HEK293 (cell line): ENCODE results near the gene SSC4D.

Source experiments
- CTCF ChIA-PET: fragments of 350-600 bp; formaldehyde crosslinking; extraction: SDS; loops from one replicate; lab custom pipeline; 2021; ENCODE audit warnings: antibody characterized with exemption; lab: Yijun Ruan, JAX
- POLR2A ChIA-PET: fragments of 300-600 bp; formaldehyde crosslinking; extraction: SDS; loops from one replicate; lab custom pipeline; 2020; ENCODE audit warnings: antibody characterized with exemption, inconsistent platforms; lab: Yijun Ruan, JAX
- H3K27ac ChIP-seq: fragments of 200-500 bp; sonication (Bioruptor generic); 2 replicates; pipeline ENCODE4 v1.5.1; 2014; ENCODE audit warnings: low read depth, low read length, control low read depth, inconsistent platforms; ENCODE audit errors: extremely low read depth
- H3K36me3 ChIP-seq, 2 experiments: fragments of 200-500 bp in 1 of 2; sonication (Bioruptor generic) in 1 of 2; 1 replicate in 1 of 2; 2 replicates in 1 of 2; pipeline ENCODE4 v1.5.1; 2014 to 2017; ENCODE audit warnings: inconsistent platforms in 2 of 2, low read length in 2 of 2; ENCODE audit not compliant: control insufficient read depth in 2 of 2, insufficient read depth in 1 of 2
- H3K4me1 ChIP-seq: fragments of 200-500 bp; sonication (Bioruptor generic); 2 replicates; pipeline ENCODE4 v1.5.1; 2014; ENCODE audit warnings: mild to moderate bottlenecking, low read length, inconsistent platforms; ENCODE audit not compliant: control insufficient read depth, insufficient read depth
- H3K4me3 ChIP-seq: 2 replicates; pipeline ENCODE4 v1.5.1; 2011; ENCODE audit warnings: low read depth, mild to moderate bottlenecking, control low read depth, low read length, moderate library complexity
- H3K9me3 ChIP-seq: fragments of 200-500 bp; sonication (Bioruptor generic); 2 replicates; pipeline ENCODE4 v1.5.1; 2014; ENCODE audit warnings: low read depth, low read length, inconsistent platforms; ENCODE audit not compliant: control insufficient read depth, insufficient read depth
- BCL11B ChIP-seq: fragments of 450-650 bp; formaldehyde crosslinking; IDR thresholded peaks from 2 replicates; pipeline ENCODE4 v1.5.1; 2016; ENCODE audit warnings: low read depth, missing biosample characterization, missing genetic modification characterization
- GFI1B ChIP-seq: fragments of 450-650 bp; formaldehyde crosslinking; IDR thresholded peaks from 2 replicates; pipeline ENCODE4 v1.5.1; 2016; ENCODE audit warnings: missing biosample characterization, missing genetic modification characterization
- GLIS2 ChIP-seq: fragments of 450-650 bp; formaldehyde crosslinking; IDR thresholded peaks from 2 replicates; pipeline ENCODE4 v1.5.1; 2016; ENCODE audit warnings: missing biosample characterization, missing genetic modification characterization
- HOXA7 ChIP-seq: sonication (generic); formaldehyde crosslinking; IDR thresholded peaks from 2 replicates; pipeline ENCODE4 v1.8.1; 2022; ENCODE audit warnings: missing genetic modification reagents, borderline replicate concordance
- SCRT2 ChIP-seq: fragments of 450-650 bp; formaldehyde crosslinking; IDR thresholded peaks from 2 replicates; pipeline ENCODE4 v1.5.1; 2016; ENCODE audit warnings: missing biosample characterization, missing genetic modification characterization
- WT1 ChIP-seq: fragments of 450-650 bp; formaldehyde crosslinking; IDR thresholded peaks from 2 replicates; pipeline ENCODE4 v1.5.1; 2016; ENCODE audit warnings: missing biosample characterization, missing genetic modification characterization
- YY2 ChIP-seq: fragments of 450-650 bp; formaldehyde crosslinking; IDR thresholded peaks from 2 replicates; pipeline ENCODE4 v1.5.1; 2016; ENCODE audit warnings: missing biosample characterization, missing genetic modification characterization
- ZBTB10 ChIP-seq: fragments of 450-650 bp; formaldehyde crosslinking; IDR thresholded peaks from 2 replicates; pipeline ENCODE4 v1.5.1; 2016; ENCODE audit warnings: missing biosample characterization, missing genetic modification characterization
- ZNF121 ChIP-seq: fragments of 450-650 bp; formaldehyde crosslinking; IDR thresholded peaks from 2 replicates; pipeline ENCODE4 v1.5.1; 2016; ENCODE audit warnings: missing biosample characterization, missing genetic modification characterization
- ZNF133 ChIP-seq: fragments of 450-650 bp; formaldehyde crosslinking; IDR thresholded peaks from 2 replicates; pipeline ENCODE4 v1.5.1; 2016; ENCODE audit warnings: missing biosample characterization, missing genetic modification characterization
- ZNF16 ChIP-seq: fragments of 450-650 bp; formaldehyde crosslinking; IDR thresholded peaks from 2 replicates; pipeline ENCODE4 v1.5.1; 2016; ENCODE audit warnings: low read depth, missing biosample characterization, missing genetic modification characterization
- ZNF174 ChIP-seq: fragments of 450-650 bp; formaldehyde crosslinking; IDR thresholded peaks from 2 replicates; pipeline ENCODE4 v1.5.0; 2017; ENCODE audit warnings: missing biosample characterization, mild to moderate bottlenecking, missing genetic modification characterization
- ZNF202 ChIP-seq: fragments of 450-650 bp; formaldehyde crosslinking; IDR thresholded peaks from 2 replicates; pipeline ENCODE4 v1.5.1; 2016; ENCODE audit warnings: missing biosample characterization, missing genetic modification characterization, borderline replicate concordance
- ZNF335 ChIP-seq: fragments of 450-650 bp; formaldehyde crosslinking; conservative IDR thresholded peaks from 2 replicates; pipeline ENCODE4 v1.5.1; 2016; ENCODE audit warnings: missing biosample characterization, missing genetic modification characterization
- ZNF350 ChIP-seq: fragments of 450-650 bp; formaldehyde crosslinking; IDR thresholded peaks from 2 replicates; pipeline ENCODE4 v1.5.0; 2017; ENCODE audit warnings: missing biosample characterization, mild to moderate bottlenecking, missing genetic modification characterization
- ZNF433 ChIP-seq: fragments of 450-650 bp; formaldehyde crosslinking; IDR thresholded peaks from 2 replicates; pipeline ENCODE4 v1.5.1; 2016; ENCODE audit warnings: missing biosample characterization, missing genetic modification characterization, low read depth
- ZNF549 ChIP-seq: fragments of 450-650 bp; IDR thresholded peaks from 2 replicates; pipeline ENCODE4 v1.5.1; 2018; ENCODE audit warnings: missing biosample characterization, missing genetic modification characterization, mild to moderate bottlenecking, inconsistent platforms, moderate library complexity
- ZNF558 ChIP-seq: fragments of 450-650 bp; formaldehyde crosslinking; IDR thresholded peaks from 2 replicates; pipeline ENCODE4 v1.5.1; 2016; ENCODE audit warnings: missing biosample characterization, missing genetic modification characterization
- ZNF610 ChIP-seq: fragments of 450-650 bp; formaldehyde crosslinking; IDR thresholded peaks from 2 replicates; pipeline ENCODE4 v1.5.1; 2016; ENCODE audit warnings: missing biosample characterization, missing genetic modification characterization, borderline replicate concordance
- ZNF623 ChIP-seq: fragments of 450-650 bp; formaldehyde crosslinking; IDR thresholded peaks from 2 replicates; pipeline ENCODE4 v1.5.1; 2016; ENCODE audit warnings: missing biosample characterization, missing genetic modification characterization
- ZNF645 ChIP-seq: fragments of 450-650 bp; formaldehyde crosslinking; IDR thresholded peaks from 2 replicates; pipeline ENCODE4; 2016; ENCODE audit warnings: missing biosample characterization, missing genetic modification characterization
- ZNF658 ChIP-seq: fragments of 450-650 bp; formaldehyde crosslinking; IDR thresholded peaks from 2 replicates; pipeline ENCODE4; 2016; ENCODE audit warnings: missing biosample characterization, missing genetic modification characterization
- ZNF701 ChIP-seq: fragments of 450-650 bp; formaldehyde crosslinking; IDR thresholded peaks from 2 replicates; pipeline ENCODE4 v1.5.1; 2016; ENCODE audit warnings: missing biosample characterization, missing genetic modification characterization
- ZNF776 ChIP-seq: fragments of 450-650 bp; formaldehyde crosslinking; IDR thresholded peaks from 2 replicates; pipeline ENCODE4 v1.5.0; 2017; ENCODE audit warnings: missing biosample characterization, missing genetic modification characterization, borderline replicate concordance
- ZNF843 ChIP-seq: fragments of 450-650 bp; formaldehyde crosslinking; IDR thresholded peaks from 2 replicates; pipeline ENCODE4 v1.5.1; 2016; ENCODE audit warnings: missing biosample characterization, missing genetic modification characterization

Gene SSC4D

GRCh38 chr7:76352193-76352592, 57.3 kb downstream of the SSC4D start:
- H3K27ac ChIP-seq = no peak overlapping the region
- POLR2A ChIA-PET = interaction anchor here (2.1 kb wide), 1 partner anchor 33 kb away, joined by 7 read pairs; no protein-coding TSS in a partner anchor
- TF ChIP-seq ZNF843 (tag by site-specific recombination) (no peak), ZNF658 (tag by site-specific recombination) (no peak), ZNF645 (no peak), HOXA7 (CRISPR knock-in tag) (no peak), ZNF174 (no peak), ZBTB10 (no peak), ZNF558 (tag by site-specific recombination) (no peak), ZNF623 (tag by site-specific recombination) (no peak), ZNF133 (tag by site-specific recombination) (no peak), ZNF16 (tag by site-specific recombination) (no peak), ZNF433 (tag by site-specific recombination) (no peak), YY2 (no peak), ZNF701 (tag by site-specific recombination) (no peak), WT1 (tag by site-specific recombination) (no peak), ZNF549 (no peak), ZNF202 (tag by site-specific recombination) (no peak), ZNF776 (tag by site-specific recombination) (no peak)
- TF ChIP-seq, all 188 proteins: peak for 0
- H3K4me3 ChIP-seq = no peak overlapping the region
- no peaks in the 10 kb centered on the region for H3K9me3 ChIP-seq
- H3K4me1 ChIP-seq = no peaks in the 10 kb centered on the region
- peaks cover 16 to 50% of the 10 kb centered on the region in 2 experiments for H3K36me3 ChIP-seq
- CTCF ChIA-PET = no interaction called here

- ChIA-PET POLR2A (interaction anchor here (1.6 to 2.1 kb wide), 3 partner anchors 8 to 32 kb away, joined by 4 to 12 read pairs (median 7); partner anchors contain the start of gene YWHAG), CTCF (no interaction called here)
- no peaks in the 10 kb centered on the region for H3K4me1 ChIP-seq
- no peak overlapping the region for H3K27ac ChIP-seq
- TF ChIP-seq ZNF335 (tag by site-specific recombination) = no peak
- TF ChIP-seq BCL11B (tag by site-specific recombination) = no peak
- peak; percentile 97 for TF ChIP-seq ZNF610
- peaks cover 24 to 52% of the 10 kb centered on the region in 2 experiments for H3K36me3 ChIP-seq
- H3K4me3 ChIP-seq = no peak overlapping the region
- H3K9me3 ChIP-seq = no peaks in the 10 kb centered on the region
Measured at GRCh38 chr7:76351372-76351771, 58.1 kb downstream of the SSC4D start.

GRCh38 chr7:76349313-76349885, 60.1 kb downstream of the SSC4D start:
- H3K4me3 ChIP-seq = no peak overlapping the region
- POLR2A ChIA-PET = interaction anchor here (1.6 to 2.1 kb wide), 2 partner anchors 10 to 15 kb away, joined by 4 to 12 read pairs; partner anchors contain the start of gene YWHAG
- CTCF ChIA-PET = interaction anchor here (0.6 kb wide), 1 partner anchor 796 kb away, joined by 3 read pairs; no protein-coding TSS in a partner anchor
- H3K9me3 ChIP-seq = no peaks in the 10 kb centered on the region
- H3K36me3 ChIP-seq = peaks cover 41 to 49% of the 10 kb centered on the region in 2 experiments
- H3K4me1 ChIP-seq = no peaks in the 10 kb centered on the region
- no peak overlapping the region for H3K27ac ChIP-seq
- TF ChIP-seq ZNF121 (tag by site-specific recombination) (no peak), ZNF645 (no peak), GFI1B (no peak), ZNF843 (tag by site-specific recombination) (no peak), ZNF350 (no peak), SCRT2 (tag by site-specific recombination) (peak; percentile 90), ZBTB10 (no peak), ZNF658 (tag by site-specific recombination) (no peak), ZNF623 (tag by site-specific recombination) (no peak), GLIS2 (tag by site-specific recombination) (no peak)
